K562 (cell line): ENCODE measurements around the gene UBE2C. TPM values are rescaled to one million over a fixed set of nuclear protein-coding genes. Genes with fewer than 3 reads are reported as not detected.

ENCODE experiments used
- ATAC-seq: fragments of 200-7000 bp; cut with Tn5 transposase; 3 replicates; pipeline ENCODE4 v1.9.1; 2020; ENCODE audit warnings: moderate library complexity
- BruUV-seq: library from RNA; stranded (reverse); fragments of 400-500 nt; replicated peaks from 2 replicates; lab custom pipeline; 2021; lab: Mats Ljungman, UMichigan
- CTCF ChIA-PET: fragments of 300-600 bp; formaldehyde crosslinking; extraction: SDS; loops from one replicate; lab custom pipeline; 2021; ENCODE audit warnings: low intra/inter-chr PET ratio; lab: Yijun Ruan, JAX
- POLR2A ChIA-PET: fragments of 300-600, 350-650 bp; sonication (Branson Sonifier 250); formaldehyde crosslinking; extraction: SDS; loops from one replicate; lab custom pipeline; 2021; ENCODE audit warnings: antibody characterized with exemption, inconsistent platforms; lab: Yijun Ruan, JAX
- DNase-seq, 4 experiments: peaks; one replicate each; pipeline versions ENCODE4 v3.0.0 to v3.0.0-alpha.2; 2011 to 2018; ENCODE audit warnings: low spot score in 3 of 4, mixed read lengths in 3 of 4; ENCODE audit errors: extremely low read depth in 1 of 4
- FAIRE-seq: peaks from 2 replicates; lab custom pipeline; 2011; peaks lifted over from hg19 to GRCh38; lab: Jason Lieb, UNC
- H2AFZ ChIP-seq: 2 replicates; pipeline ENCODE4 v1.6.0; 2011; ENCODE audit warnings: low read depth, low read length, control low read depth, inconsistent platforms
- H3K27ac ChIP-seq: fragments of 200-600 bp; 3 replicates; pipeline ENCODE4 v1.8.0; 2011; ENCODE audit warnings: low read depth, mild to moderate bottlenecking, control low read depth, inconsistent platforms, low read length, moderate library complexity, mixed read lengths; ENCODE audit errors: extremely low read depth
- H3K27me3 ChIP-seq, 2 experiments: fragments of 300-600 bp in 1 of 2; 2 replicates in 1 of 2; 3 replicates in 1 of 2; pipeline versions ENCODE4 v1.6.0 to v1.8.0; 2011; ENCODE audit warnings: inconsistent platforms in 2 of 2, low read length in 2 of 2, mild to moderate bottlenecking in 1 of 2, mixed read lengths in 1 of 2, moderate library complexity in 1 of 2; ENCODE audit not compliant: control insufficient read depth in 2 of 2, insufficient read depth in 2 of 2
- H3K36me3 ChIP-seq: fragments of 300-600 bp; 3 replicates; pipeline ENCODE4 v1.8.0; 2011; ENCODE audit warnings: mild to moderate bottlenecking, low read length, inconsistent platforms; ENCODE audit not compliant: control insufficient read depth, insufficient read depth
- H3K4me1 ChIP-seq, 2 experiments: fragments of 200-600 bp in 1 of 2; replicated peaks in 1 of 2; 2 replicates in 1 of 2; 3 replicates in 1 of 2; pipeline versions ENCODE4 v1.5.1 to v1.8.0; 2011; ENCODE audit warnings: inconsistent platforms in 2 of 2, low read length in 2 of 2, mild to moderate bottlenecking in 1 of 2, mixed read lengths in 1 of 2, moderate library complexity in 1 of 2; ENCODE audit not compliant: control insufficient read depth in 2 of 2, insufficient read depth in 2 of 2
- H3K4me2 ChIP-seq: 2 replicates; pipeline ENCODE4 v1.6.1; 2011; ENCODE audit warnings: low read length, control low read depth, inconsistent platforms, mixed read lengths; ENCODE audit not compliant: insufficient read depth
- H3K4me3 ChIP-seq: fragments of 200-600 bp; sonication (generic), shearing (Covaris generic); 2 replicates; pipeline ENCODE4 v1.5.1; 2016; ENCODE audit warnings: control low read depth, inconsistent platforms
- H3K79me2 ChIP-seq: fragments of 200-600 bp; 3 replicates; pipeline ENCODE4 v1.8.0; 2011; ENCODE audit warnings: low read length, inconsistent platforms; ENCODE audit not compliant: control insufficient read depth, insufficient read depth
- H3K9ac ChIP-seq, 2 experiments: 2 replicates each; pipeline versions ENCODE4 v1.6.0 to v1.6.1; 2011; ENCODE audit warnings: low read depth in 2 of 2, low read length in 2 of 2, control low read depth in 1 of 2, inconsistent platforms in 1 of 2, mild to moderate bottlenecking in 1 of 2, mixed read lengths in 1 of 2; ENCODE audit not compliant: insufficient read depth in 1 of 2
- H3K9me1 ChIP-seq: one replicate; pipeline ENCODE4 v1.6.0; 2011; ENCODE audit warnings: inconsistent platforms, mild to moderate bottlenecking, low read length, moderate library complexity; ENCODE audit not compliant: control insufficient read depth, insufficient read depth
- H3K9me3 ChIP-seq: replicated peaks from 2 replicates; pipeline ENCODE4 v1.5.1; 2011; ENCODE audit warnings: low read depth, low read length, inconsistent platforms; ENCODE audit not compliant: control insufficient read depth, insufficient read depth
- H4K20me1 ChIP-seq: replicated peaks from 2 replicates; pipeline ENCODE4 v1.6.1; 2011; ENCODE audit warnings: low read length, inconsistent platforms, mixed read lengths; ENCODE audit not compliant: control insufficient read depth, insufficient read depth
- ASH1L ChIP-seq: fragments of 450-650 bp; IDR thresholded peaks from 2 replicates; pipeline ENCODE4 v1.6.1; 2018; ENCODE audit warnings: borderline replicate concordance, mild to moderate bottlenecking, low read depth; ENCODE audit not compliant: partially characterized antibody
- BMI1 ChIP-seq: fragments of 150-350 bp; IDR thresholded peaks from 2 replicates; pipeline ENCODE4 v1.6.1; 2014; ENCODE audit warnings: low read length
- COPS2 ChIP-seq: fragments of 450-650 bp; conservative IDR thresholded peaks from 2 replicates; pipeline ENCODE4 v1.6.1; 2016; ENCODE audit warnings: mild to moderate bottlenecking, moderate library complexity
- FOXP4 ChIP-seq: sonication (generic); formaldehyde crosslinking; IDR thresholded peaks from 2 replicates; pipeline ENCODE4 v1.8.0; 2022; ENCODE audit warnings: mild to moderate bottlenecking, missing genetic modification reagents, borderline replicate concordance
- HMGXB4 ChIP-seq: sonication (generic); formaldehyde crosslinking; IDR thresholded peaks from 2 replicates; pipeline ENCODE4 v1.8.1; 2023; ENCODE audit warnings: mild to moderate bottlenecking, missing genetic modification reagents
- NR3C1 ChIP-seq: sonication (generic); formaldehyde crosslinking; IDR thresholded peaks from 2 replicates; pipeline ENCODE4 v1.8.1; 2022; ENCODE audit warnings: missing genetic modification reagents
- PBX2 ChIP-seq, 2 experiments: IDR thresholded peaks in 1 of 2; conservative IDR thresholded peaks in 1 of 2; 2 replicates each; pipeline ENCODE4 v1.6.1; 2016; ENCODE audit warnings: low read depth in 2 of 2, mild to moderate bottlenecking in 1 of 2, missing compliant biosample characterization in 1 of 2, missing genetic modification characterization in 1 of 2, moderate library complexity in 1 of 2
- PRPF4 ChIP-seq: fragments of 200-400 bp; formaldehyde crosslinking; IDR thresholded peaks from one replicate; pipeline ENCODE4 v1.6.1; 2017; ENCODE audit warnings: low read length, low read depth, mild to moderate bottlenecking; ENCODE audit not compliant: insufficient read depth, poor library complexity, severe bottlenecking
- RHOXF2B ChIP-seq: fragments of 250-450 bp; sonication (Bioruptor Pico); conservative IDR thresholded peaks from 2 replicates; pipeline ENCODE4 v1.5.1; 2021
- TAL1 ChIP-seq: fragments of 450-650 bp; IDR thresholded peaks from 2 replicates; pipeline ENCODE4 v1.6.1; 2016; ENCODE audit warnings: mild to moderate bottlenecking
- TSC22D4 ChIP-seq: fragments of 450-650 bp; IDR thresholded peaks from 2 replicates; pipeline ENCODE4 v1.6.1; 2016; ENCODE audit warnings: missing genetic modification characterization, missing biosample characterization, control low read depth
- ZNF551 ChIP-seq: fragments of 250-450 bp; sonication (Bioruptor Pico); IDR thresholded peaks from 2 replicates; pipeline ENCODE4 v1.5.0; 2021; ENCODE audit warnings: mild to moderate bottlenecking, moderate library complexity
- ZNF583 ChIP-seq: fragments of 250-450 bp; sonication (Bioruptor Pico); IDR thresholded peaks from 2 replicates; pipeline ENCODE4 v1.4.0; 2020
- WGBS: fragments of 100-300 bp; shearing (Covaris generic); methylation state at CpG from one replicate; pipeline ENCODE4 v1.1.6; 2016; ENCODE audit warnings: low coverage, mixed read lengths; ENCODE audit not compliant: insufficient coverage; ENCODE audit errors: missing lambda C conversion rate; 5-methylcytosine and 5-hydroxymethylcytosine counted together
- in situ Hi-C: fragments of 300-500 bp; cut with MboI; formaldehyde crosslinking; loops from 4 replicates; pipeline ENCODE4 v1.15.0; 2018; ENCODE audit warnings: inconsistent platforms, mixed read lengths
- intact Hi-C: fragments of 100-400 bp; cut with micrococcal nuclease; formaldehyde crosslinking; loops from 2 replicates; pipeline ENCODE4 v1.14.2; 2022
- polyA plus RNA-seq, 8 experiments: library from polyadenylated mRNA; depleted of rRNA in 4 of 8; stranded (reverse) in 5 of 8; unstranded in 3 of 8; fragments of >200 nt; fragmentation: Nextera tagmentation in 2 of 8; fragmentation: Illumina TruSeq in 1 of 8; extraction: Ambion mirVana in 2 of 8; extraction: Trizol in 1 of 8; gene quantifications; 2 replicates each; pipeline versions ENCODE4 v1.2.1 to v1.2.3, GENCODE V29; 2011 to 2014; ENCODE audit warnings: inconsistent platforms in 1 of 8, missing spikeins in 1 of 8
- total RNA-seq, 7 experiments: library from RNA; depleted of rRNA in 6 of 7; stranded (reverse); fragments of >200 nt in 6 of 7; fragmentation: Illumina TruSeq in 2 of 7; extraction: Trizol in 2 of 7; gene quantifications; 2 replicates each; pipeline versions ENCODE4 v1.2.1 to v1.2.3, GENCODE V29; 2011 to 2021; ENCODE audit warnings: low replicate concordance in 1 of 7

Gene UBE2C
- total and polyA plus RNA-seq, 9 of the 15 experiments (the other 6 are each of a cell fraction or from before 2014, with no cell fraction given) = 0.51 to 1.6 (median 0.69) TPM

- TF ChIP-seq TAL1 = peak; percentile 42; the same call in 1 of the 2 replicates
- no peak for TF ChIP-seq HMGXB4 (CRISPR knock-in tag)
- no peak for TF ChIP-seq BMI1
These were observed 5.8 kb downstream of the UBE2C start (continued) for GRCh38 chr20:45818239-45818638.

GRCh38 chr20:45819466-45819865 lies 7.0 kb downstream of the UBE2C start:
- no TSS peak for BruUV-seq
- Histone ChIP-seq H3K4me1 (peaks cover 0 to 31% of the 10 kb centered on the region in 2 experiments; a peak in 3 of 5 replicates), H3K36me3 (no peaks in the 10 kb centered on the region), H3K9me1 (no peaks in the 10 kb centered on the region), H2AFZ (no peak overlapping the region), H3K79me2 (no peaks in the 10 kb centered on the region), H3K4me3 (no peak overlapping the region), H3K27ac (no peak overlapping the region), H3K9ac (no peak overlapping the region), H4K20me1 (no peaks in the 10 kb centered on the region), H3K9me3 (no peaks in the 10 kb centered on the region), H3K4me2 (no peak overlapping the region), H3K27me3 (peaks cover 0 to 4% of the 10 kb centered on the region in 2 experiments; a peak in 1 of 5 replicates)
- in situ Hi-C loops = no loop called here
- POLR2A ChIA-PET = interaction anchor here (0.8 kb wide), 1 partner anchor 19 kb away, joined by 3 read pairs; no protein-coding TSS in a partner anchor
- WGBS = 65% methylated on average over 4 of the region's 4 CpGs
- FAIRE-seq = no peak
- CTCF ChIA-PET = no interaction called here
- ATAC-seq = no peak
- intact Hi-C loops = no loop called here
- no peak for DNase-seq
- TF ChIP-seq COPS2 (no peak), PBX2 (CRISPR knock-in tag; IDR thresholded peaks at IDR 0.05; ENCODE audit: low read depth) (no peak), PBX2 (tag; conservative IDR thresholded peaks at IDR 0.05; ENCODE audit: low read depth) (no peak), ZNF551 (CRISPR knock-in tag) (no peak), TSC22D4 (tag) (no peak), FOXP4 (no peak), RHOXF2B (CRISPR knock-in tag) (no peak), NR3C1 (no peak), ZNF583 (CRISPR knock-in tag) (no peak), PRPF4 (no peak), ASH1L (no peak)
